ENCODE measurements around the gene ZBP1.

Gene ZBP1

DNA sequence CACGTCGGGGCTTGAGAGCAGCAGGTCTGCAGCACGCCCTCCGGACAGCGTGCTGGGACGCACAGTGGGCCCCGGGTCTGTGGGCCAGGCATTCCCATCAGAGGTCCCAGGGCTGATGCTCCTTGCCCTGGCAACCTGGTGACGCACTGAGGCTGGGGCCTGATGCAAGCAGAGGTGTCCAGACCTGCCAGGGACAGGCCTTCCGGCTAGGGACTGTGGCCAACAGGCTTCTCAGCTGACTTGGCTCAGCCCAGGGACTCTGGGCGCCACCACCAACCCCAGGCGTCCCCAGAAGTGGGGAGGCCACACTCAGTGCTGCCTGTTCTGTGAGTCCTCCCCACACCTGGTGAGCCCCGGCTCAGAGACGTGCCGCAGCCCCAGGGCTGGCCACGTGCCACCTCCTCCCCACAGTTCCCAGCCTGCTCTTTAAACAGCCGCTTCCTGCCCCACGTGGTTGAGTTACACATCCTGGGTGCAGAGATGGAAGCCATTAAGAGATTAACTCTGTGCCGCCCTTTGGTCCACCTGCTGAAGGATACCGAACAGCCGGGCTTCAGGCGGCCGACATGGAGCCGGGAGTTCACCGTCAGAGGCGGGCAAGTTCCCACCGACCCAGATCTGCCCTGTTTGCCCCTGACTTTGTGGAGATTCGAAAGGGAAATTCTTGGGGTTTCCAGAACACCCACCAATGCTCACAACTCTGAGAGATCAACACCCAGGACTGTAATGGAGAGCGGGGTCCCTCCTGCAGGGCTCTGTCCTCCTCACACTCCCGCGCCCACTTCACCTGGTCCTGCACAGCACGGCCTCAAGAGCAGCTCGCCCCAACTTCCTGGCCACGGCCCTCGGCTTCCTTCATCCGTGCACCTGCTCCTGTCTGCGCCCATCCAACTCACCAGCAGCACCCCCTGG is 37.6 kb upstream of the ZBP1 start:
- no peak for DNase-seq
- no peak overlapping the region for H3K4me2 ChIP-seq (ENCODE audit: low read depth, low read length)
- no peak overlapping the region for H3K4me3 ChIP-seq (ENCODE audit: low read length)
- no peaks in the 10 kb centered on the region for H3F3A ChIP-seq (ENCODE audit: insufficient read depth, low read length)
- H3K27me3 ChIP-seq (replicated peaks; ENCODE audit: insufficient read depth, low read length) = no peaks in the 10 kb centered on the region
- no peaks in the 10 kb centered on the region for H3K9me2 ChIP-seq (replicated peaks; ENCODE audit: insufficient read depth, low read length)
- H3K4me1 ChIP-seq (ENCODE audit: low read length) = no peaks in the 10 kb centered on the region
- no peaks in the 10 kb centered on the region for H3K9me3 ChIP-seq (replicated peaks; ENCODE audit: insufficient read depth, low read length)
- no peaks in the 10 kb centered on the region for H3K79me2 ChIP-seq (ENCODE audit: low read length)
- no peak overlapping the region for H3K27ac ChIP-seq (ENCODE audit: low read length)
- H2AFZ ChIP-seq (ENCODE audit: low read length) = no peak overlapping the region
- no peak overlapping the region for H3K9ac ChIP-seq (ENCODE audit: low read length)
- H4K20me1 ChIP-seq (ENCODE audit: insufficient read depth, low read length) = no peaks in the 10 kb centered on the region
- TF ChIP-seq EZH2phosphoT487 (IDR thresholded peaks at IDR 0.05; ENCODE audit: low read length) (no peak), CTCF (IDR thresholded peaks at IDR 0.05; ENCODE audit: low read length) (no peak), EZH2 (optimal IDR thresholded peaks at IDR 0.05; ENCODE audit: low read depth, low read length) (no peak)
- no peaks in the 10 kb centered on the region for H3K36me3 ChIP-seq (replicated peaks; ENCODE audit: insufficient read depth, low read length)

DNA sequence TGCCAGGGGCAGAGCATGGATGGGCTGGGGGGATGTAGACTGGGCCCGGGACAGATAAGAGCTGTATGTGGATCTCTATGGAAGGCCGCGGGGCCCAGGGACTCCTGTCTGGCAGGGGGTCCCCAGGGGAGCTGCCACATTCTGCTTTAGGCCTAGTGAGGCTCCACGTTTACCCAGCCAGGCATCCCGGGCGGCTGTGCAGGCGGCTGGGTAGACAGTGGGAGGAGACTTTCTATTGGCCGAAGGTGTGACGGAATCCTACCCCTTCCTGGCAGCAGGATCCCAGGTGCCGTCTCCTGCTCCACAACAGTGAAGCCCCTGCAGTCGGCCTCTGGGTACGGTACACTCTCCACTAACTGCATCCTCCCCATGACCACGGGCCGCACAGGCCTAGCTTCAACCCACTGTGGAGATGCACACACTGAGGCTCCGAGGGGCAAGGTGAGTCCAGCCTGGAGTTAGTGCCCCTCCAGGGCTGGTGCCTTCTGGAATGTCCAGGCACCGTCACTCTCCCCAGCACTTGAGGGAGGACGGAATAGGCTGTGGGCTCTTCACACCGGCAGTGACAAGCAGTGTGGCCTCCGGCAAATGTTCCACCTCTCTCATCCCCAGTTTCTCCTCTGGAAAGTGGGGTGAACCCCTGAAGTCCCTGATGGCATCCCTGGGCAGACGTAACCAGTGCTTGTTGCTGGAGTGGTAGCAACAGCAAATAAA is 36.8 kb upstream of the ZBP1 start:
- no peak overlapping the region for H2AFZ ChIP-seq (ENCODE audit: low read length)
- no peaks in the 10 kb centered on the region for H3K4me1 ChIP-seq (ENCODE audit: low read length)
- no peaks in the 10 kb centered on the region for H3K9me2 ChIP-seq (replicated peaks; ENCODE audit: insufficient read depth, low read length)
- no peaks in the 10 kb centered on the region for H3K79me2 ChIP-seq (ENCODE audit: low read length)
- DNase-seq = no peak
- H3K9ac ChIP-seq (ENCODE audit: low read length) = no peak overlapping the region
- no peak overlapping the region for H3K27ac ChIP-seq (ENCODE audit: low read length)
- TF ChIP-seq EZH2 (optimal IDR thresholded peaks at IDR 0.05; ENCODE audit: low read depth, low read length) (no peak), CTCF (IDR thresholded peaks at IDR 0.05; ENCODE audit: low read length) (no peak), EZH2phosphoT487 (IDR thresholded peaks at IDR 0.05; ENCODE audit: low read length) (no peak)
- H3F3A ChIP-seq (ENCODE audit: insufficient read depth, low read length) = no peaks in the 10 kb centered on the region
- H3K9me3 ChIP-seq (replicated peaks; ENCODE audit: insufficient read depth, low read length) = no peaks in the 10 kb centered on the region
- H4K20me1 ChIP-seq (ENCODE audit: insufficient read depth, low read length) = no peaks in the 10 kb centered on the region
- no peaks in the 10 kb centered on the region for H3K27me3 ChIP-seq (replicated peaks; ENCODE audit: insufficient read depth, low read length)
- H3K4me2 ChIP-seq (ENCODE audit: low read depth, low read length) = no peak overlapping the region
- H3K4me3 ChIP-seq (ENCODE audit: low read length) = no peak overlapping the region
- H3K36me3 ChIP-seq (replicated peaks; ENCODE audit: insufficient read depth, low read length) = no peaks in the 10 kb centered on the region

DNA sequence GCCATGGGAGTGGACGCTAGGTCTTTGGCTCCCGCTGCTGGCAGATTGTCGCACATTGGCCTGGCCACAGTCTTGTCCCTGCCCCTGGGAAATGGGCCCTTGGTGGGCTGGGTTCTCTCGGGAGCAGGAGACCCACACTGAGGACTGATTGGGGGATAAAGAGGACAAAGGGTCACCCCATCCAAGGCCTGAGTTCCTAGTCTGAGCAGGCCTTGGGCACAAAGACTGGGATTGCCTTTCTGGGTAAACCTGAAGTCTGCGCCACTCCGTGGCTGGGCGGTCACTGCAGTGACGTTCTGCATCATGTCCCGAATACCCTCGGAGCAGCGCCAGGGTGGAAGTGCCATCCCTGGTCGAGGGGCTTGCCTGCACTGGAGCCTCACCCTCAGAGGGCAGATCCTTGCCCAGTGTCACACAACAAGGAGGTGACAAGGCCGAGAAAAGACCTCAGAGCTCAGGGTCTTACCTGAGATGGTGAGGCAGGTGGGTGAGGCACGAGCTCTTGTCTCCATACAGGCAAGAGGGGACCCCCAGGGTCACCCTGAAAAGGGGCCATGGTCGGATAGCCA is 36.1 kb upstream of the ZBP1 start:
- Histone ChIP-seq H3K27me3 (replicated peaks; ENCODE audit: insufficient read depth, low read length) (no peaks in the 10 kb centered on the region), H3K9ac (ENCODE audit: low read length) (no peak overlapping the region), H3K4me2 (ENCODE audit: low read depth, low read length) (no peak overlapping the region), H3K9me3 (replicated peaks; ENCODE audit: insufficient read depth, low read length) (no peaks in the 10 kb centered on the region), H3K4me1 (ENCODE audit: low read length) (no peaks in the 10 kb centered on the region), H3K9me2 (replicated peaks; ENCODE audit: insufficient read depth, low read length) (no peaks in the 10 kb centered on the region), H3K4me3 (ENCODE audit: low read length) (no peak overlapping the region), H3K27ac (ENCODE audit: low read length) (no peak overlapping the region), H2AFZ (ENCODE audit: low read length) (no peak overlapping the region), H4K20me1 (ENCODE audit: insufficient read depth, low read length) (no peaks in the 10 kb centered on the region), H3K79me2 (ENCODE audit: low read length) (no peaks in the 10 kb centered on the region), H3K36me3 (replicated peaks; ENCODE audit: insufficient read depth, low read length) (no peaks in the 10 kb centered on the region), H3F3A (ENCODE audit: insufficient read depth, low read length) (no peaks in the 10 kb centered on the region)
- no peak for DNase-seq
- TF ChIP-seq EZH2phosphoT487 (IDR thresholded peaks at IDR 0.05; ENCODE audit: low read length) = no peak
- TF ChIP-seq CTCF (IDR thresholded peaks at IDR 0.05; ENCODE audit: low read length) = no peak
- TF ChIP-seq EZH2 (optimal IDR thresholded peaks at IDR 0.05; ENCODE audit: low read depth, low read length) = no peak
